ENCODE data around the gene NKX3-2.

DNA sequence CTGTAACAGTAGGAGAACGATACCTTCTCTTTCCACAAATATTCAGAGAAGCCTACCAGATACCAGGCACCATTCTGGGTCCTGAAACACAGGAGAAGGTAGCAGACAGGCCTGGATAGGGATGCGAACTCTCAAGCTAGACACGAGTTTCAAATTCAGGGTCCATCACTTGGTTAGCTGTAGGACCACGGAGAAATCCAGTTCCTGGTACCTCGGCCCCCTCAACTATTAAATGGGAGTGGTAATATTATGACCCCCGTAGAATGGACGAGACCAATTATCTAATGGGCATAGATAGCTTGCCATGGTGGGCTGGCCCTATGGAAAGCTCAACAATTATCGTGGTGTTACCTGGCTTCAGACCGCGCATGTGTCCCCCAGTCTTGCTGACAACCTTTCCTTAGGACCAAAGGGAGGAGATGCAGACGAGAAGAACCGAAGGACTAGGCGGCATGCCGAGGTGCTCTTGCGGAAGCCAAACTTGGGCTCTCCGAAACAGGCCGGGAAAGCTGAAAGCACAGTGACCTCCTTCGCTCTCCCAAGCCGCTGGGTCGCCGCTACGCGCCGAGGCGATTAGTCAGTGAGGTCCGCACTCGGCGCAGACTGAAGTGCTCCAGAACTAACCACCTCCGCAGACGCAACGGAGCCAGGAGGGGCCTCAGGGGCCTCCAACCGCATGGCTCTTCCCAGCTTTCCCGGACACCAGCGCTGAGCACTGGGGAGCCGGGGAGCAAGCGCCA lies 19.6 kb downstream of the NKX3-2 start:
- TF ChIP-seq CTCF (IDR thresholded peaks at IDR 0.05), result no peak
- peak; percentile 74 for TF ChIP-seq EZH2 (IDR thresholded peaks at IDR 0.05)
- TF ChIP-seq EZH2phosphoT487 (IDR thresholded peaks at IDR 0.05), result peak; percentile 52

Data from neural progenitor cell (in vitro differentiated cells).